ENCODE measurements around the gene GSE1.

GSE1 gene

GRCh38 chr16:85722128-85722893 is 109.2 kb downstream of the GSE1 start:
- Histone ChIP-seq H3K79me2 (ENCODE audit: control insufficient read depth, insufficient read depth, low read length, unreplicated experiment) (no peaks in the 10 kb centered on the region), H3K27me3 (ENCODE audit: insufficient read depth, low read length) (no peaks in the 10 kb centered on the region), H3K4me3 (ENCODE audit: low read depth, low read length) (no peak overlapping the region), H3K27ac (ENCODE audit: low read depth, low read length) (no peak overlapping the region), H2AFZ (ENCODE audit: low read length, unreplicated experiment) (no peak overlapping the region), H3K36me3 (ENCODE audit: insufficient read depth, low read length) (peaks cover 5% of the 10 kb centered on the region; the same call in 1 of the 2 replicates), H3K4me1 (ENCODE audit: control insufficient read depth, insufficient read depth, low read length, unreplicated experiment) (peaks cover 4% of the 10 kb centered on the region)

GRCh38 chr16:85724126-85724879 is 111.2 kb downstream of the GSE1 start:
- Histone ChIP-seq H3K36me3 (ENCODE audit: insufficient read depth, low read length) (peaks cover 5% of the 10 kb centered on the region; the same call in 1 of the 2 replicates), H2AFZ (ENCODE audit: low read length, unreplicated experiment) (no peak overlapping the region), H3K27ac (ENCODE audit: low read depth, low read length) (no peak overlapping the region), H3K27me3 (ENCODE audit: insufficient read depth, low read length) (no peaks in the 10 kb centered on the region), H3K4me3 (ENCODE audit: low read depth, low read length) (no peak overlapping the region), H3K4me1 (ENCODE audit: control insufficient read depth, insufficient read depth, low read length, unreplicated experiment) (peaks cover 4% of the 10 kb centered on the region), H3K79me2 (ENCODE audit: control insufficient read depth, insufficient read depth, low read length, unreplicated experiment) (peaks cover 6% of the 10 kb centered on the region)

GRCh38 chr16:85724936-85725335 is 111.8 kb downstream of the GSE1 start:
- peaks cover 5% of the 10 kb centered on the region; the same call in 1 of the 2 replicates for H3K36me3 ChIP-seq (ENCODE audit: insufficient read depth, low read length)
- H3K4me3 ChIP-seq (ENCODE audit: low read depth, low read length): no peak overlapping the region
- H3K27ac ChIP-seq (ENCODE audit: low read depth, low read length): no peak overlapping the region
- H3K79me2 ChIP-seq (ENCODE audit: control insufficient read depth, insufficient read depth, low read length, unreplicated experiment): peaks cover 6% of the 10 kb centered on the region
- H2AFZ ChIP-seq (ENCODE audit: low read length, unreplicated experiment): no peak overlapping the region
- H3K4me1 ChIP-seq (ENCODE audit: control insufficient read depth, insufficient read depth, low read length, unreplicated experiment): peaks cover 4% of the 10 kb centered on the region
- H3K27me3 ChIP-seq (ENCODE audit: insufficient read depth, low read length): no peaks in the 10 kb centered on the region
